CD14-positive monocyte (primary cell): Measurements from ENCODE around the gene MRTFA. TPM values are rescaled to one million over a fixed set of nuclear protein-coding genes. Genes with fewer than 3 reads are reported as not detected.

ENCODE experiments used
- DNase-seq, 3 donors: peaks; one replicate each; pipeline ENCODE4 v3.0.0-alpha.2; 2011 to 2022
- H2AFZ ChIP-seq: 2 replicates; pipeline ENCODE4 v1.6.0; 2012; ENCODE audit warnings: mild to moderate bottlenecking, low read depth, low read length, inconsistent platforms; ENCODE audit not compliant: insufficient read depth, poor library complexity, severe bottlenecking
- H3K27ac ChIP-seq, 2 donors: 1 replicate in 1 of 2; 2 replicates in 1 of 2; pipeline ENCODE4 v1.5.1; 2012 to 2013; ENCODE audit warnings: low read length in 2 of 2, control low read depth in 1 of 2, inconsistent platforms in 1 of 2, low read depth in 1 of 2, mild to moderate bottlenecking in 1 of 2
- H3K27me3 ChIP-seq, 2 donors: one replicate each; pipeline versions ENCODE4 v1.6.0 to v1.6.1; 2011 to 2013; ENCODE audit warnings: low read length in 2 of 2; ENCODE audit not compliant: control insufficient read depth in 2 of 2, insufficient read depth in 2 of 2
- H3K36me3 ChIP-seq, 2 donors: replicated peaks in 1 of 2; 1 replicate in 1 of 2; 2 replicates in 1 of 2; pipeline versions ENCODE4 v1.5.1 to v1.6.1; 2012 to 2013; ENCODE audit warnings: low read length in 2 of 2, control low read depth in 1 of 2, inconsistent platforms in 1 of 2, mild to moderate bottlenecking in 1 of 2; ENCODE audit not compliant: insufficient read depth in 2 of 2, control insufficient read depth in 1 of 2
- H3K4me1 ChIP-seq, 2 donors: 1 replicate in 1 of 2; 2 replicates in 1 of 2; pipeline versions ENCODE4 v1.5.1 to v1.6.1; 2012 to 2013; ENCODE audit warnings: low read length in 2 of 2, control low read depth in 1 of 2, inconsistent platforms in 1 of 2, mild to moderate bottlenecking in 1 of 2, moderate library complexity in 1 of 2; ENCODE audit not compliant: insufficient read depth in 2 of 2, control insufficient read depth in 1 of 2
- H3K4me2 ChIP-seq: replicated peaks from 2 replicates; pipeline ENCODE3; 2012; ENCODE audit warnings: low read length, moderate library complexity, mild to moderate bottlenecking; ENCODE audit not compliant: poor library complexity, severe bottlenecking; ENCODE audit errors: extremely low read depth
- H3K4me3 ChIP-seq, 3 experiments: fragments of 200-600 bp in 1 of 3; sonication (generic) in 1 of 3; replicated peaks in 1 of 3; 1 replicate in 2 of 3; 2 replicates in 1 of 3; pipeline ENCODE4 v1.5.1; 2011 to 2013; ENCODE audit warnings: low read length in 3 of 3, mild to moderate bottlenecking in 3 of 3, control low read depth in 2 of 3, low read depth in 2 of 3, inconsistent platforms in 1 of 3, moderate library complexity in 1 of 3
- H3K79me2 ChIP-seq: 2 replicates; pipeline ENCODE4 v1.6.0; 2012; ENCODE audit warnings: mild to moderate bottlenecking, control low read depth, inconsistent platforms, low read length, moderate library complexity; ENCODE audit not compliant: insufficient read depth
- H3K9ac ChIP-seq: 2 replicates; pipeline ENCODE4 v1.6.0; 2017; ENCODE audit warnings: low read length, mild to moderate bottlenecking; ENCODE audit not compliant: insufficient read depth, poor library complexity, severe bottlenecking
- H3K9me3 ChIP-seq, 2 donors: replicated peaks in 1 of 2; 1 replicate in 1 of 2; 2 replicates in 1 of 2; pipeline versions ENCODE4 v1.5.1 to v1.6.1; 2012 to 2013; ENCODE audit warnings: low read length in 2 of 2, control low read depth in 1 of 2; ENCODE audit not compliant: control insufficient read depth in 1 of 2, insufficient read depth in 1 of 2
- H4K20me1 ChIP-seq: 2 replicates; pipeline ENCODE4 v1.6.0; 2012; ENCODE audit warnings: mild to moderate bottlenecking, low read length, control low read depth, moderate library complexity; ENCODE audit not compliant: insufficient read depth
- H3K27ac Mint-ChIP-seq, 7 donors: one replicate each; pipeline ENCODE4 v1.8.0; 2020; ENCODE audit warnings: mild to moderate bottlenecking in 7 of 7, mixed read lengths in 7 of 7, moderate library complexity in 6 of 7, inconsistent platforms in 2 of 7
- H3K27me3 Mint-ChIP-seq, 3 donors: one replicate each; pipeline ENCODE4 v1.8.0; 2021 to 2022; ENCODE audit warnings: low read depth in 3 of 3, mild to moderate bottlenecking in 3 of 3, mixed read lengths in 3 of 3, moderate library complexity in 3 of 3, inconsistent platforms in 1 of 3
- H3K36me3 Mint-ChIP-seq, 2 donors: one replicate each; pipeline ENCODE4 v1.8.0; 2020; ENCODE audit warnings: mixed read lengths in 2 of 2, inconsistent platforms in 1 of 2, mild to moderate bottlenecking in 1 of 2
- H3K4me1 Mint-ChIP-seq: one replicate; pipeline ENCODE4 v1.8.0; 2020; ENCODE audit warnings: mild to moderate bottlenecking, mixed read lengths
- H3K4me3 Mint-ChIP-seq, 2 donors: one replicate each; pipeline ENCODE4 v1.8.0; 2020; ENCODE audit warnings: mild to moderate bottlenecking in 2 of 2, mixed read lengths in 2 of 2, moderate library complexity in 1 of 2
- H3K9me3 Mint-ChIP-seq, 7 donors: one replicate each; pipeline ENCODE4 v1.8.0; 2020 to 2022; ENCODE audit warnings: mixed read lengths in 7 of 7, mild to moderate bottlenecking in 6 of 7, moderate library complexity in 6 of 7, inconsistent platforms in 2 of 7
- CTCF ChIP-seq: fragments of 200-600 bp; IDR thresholded peaks from one replicate; pipeline ENCODE4 v1.8.0; 2022; ENCODE audit warnings: antibody characterized with exemption, mild to moderate bottlenecking
- WGBS: methylation state at CpG from one replicate; pipeline ENCODE4 v1.1.5; 2013; ENCODE audit warnings: missing lambda C conversion rate; ENCODE audit not compliant: insufficient coverage; 5-methylcytosine and 5-hydroxymethylcytosine counted together
- intact Hi-C, 2 donors: fragments of 100-400 bp; cut with micrococcal nuclease; formaldehyde crosslinking; loops; one replicate each; pipeline versions ENCODE4 v1.15.0 to v1.15.1; 2023
- polyA plus RNA-seq, 3 donors: library from polyadenylated mRNA; depleted of rRNA in 1 of 3; unstranded in 2 of 3; stranded (reverse) in 1 of 3; fragments of 300-500 nt in 2 of 3; fragments of >200 nt in 1 of 3; fragmentation: Illumina TruSeq in 2 of 3; gene quantifications; 1 replicate in 2 of 3; 2 replicates in 1 of 3; pipeline ENCODE4 v1.2.3, GENCODE V29; 2012 to 2021

MRTFA gene
- polyA plus RNA-seq, 3 donors: 14.1 to 33.8 (median 18.9) TPM

GRCh38 chr22:40670058-40670457 lies 33.5 kb upstream of the MRTFA start:
- intact Hi-C loops: no loop called here
- Mint-ChIP-seq H3K27me3 (peaks cover 0 to 2% (median 0%) of the 10 kb centered on the region in 3 donors), H3K4me3 (no peak overlapping the region), H3K9me3 (peaks cover 0 to 9% (median 4%) of the 10 kb centered on the region in 7 donors), H3K27ac (no peak overlapping the region), H3K36me3 (no peaks in the 10 kb centered on the region), H3K4me1 (peaks cover 3% of the 10 kb centered on the region)
- H3K4me3 ChIP-seq: no peak overlapping the region
- WGBS: 80% methylated on average over 1 of the region's 2 CpGs
- no peak overlapping the region for H2AFZ ChIP-seq
- H3K9me3 ChIP-seq: no peaks in the 10 kb centered on the region
- H3K4me2 ChIP-seq: no peak overlapping the region
- H3K36me3 ChIP-seq: no peaks in the 10 kb centered on the region
- H3K79me2 ChIP-seq: no peaks in the 10 kb centered on the region
- no peak overlapping the region for H3K27ac ChIP-seq
- H4K20me1 ChIP-seq: no peaks in the 10 kb centered on the region
- DNase-seq: no peak
- no peaks in the 10 kb centered on the region for H3K4me1 ChIP-seq
- H3K9ac ChIP-seq: no peak overlapping the region
- H3K27me3 ChIP-seq: no peaks in the 10 kb centered on the region
- TF ChIP-seq CTCF: no peak

GRCh38 chr22:40668611-40669411 lies 32.3 kb upstream of the MRTFA start:
- Mint-ChIP-seq H3K27me3 (peaks cover 0 to 3% (median 2%) of the 10 kb centered on the region in 3 donors), H3K9me3 (peaks cover 0 to 9% (median 4%) of the 10 kb centered on the region in 7 donors), H3K4me3 (no peak overlapping the region), H3K36me3 (no peaks in the 10 kb centered on the region), H3K4me1 (peaks cover 3% of the 10 kb centered on the region), H3K27ac (no peak overlapping the region)
- H3K4me3 ChIP-seq: no peak overlapping the region
- no peak overlapping the region for H3K9ac ChIP-seq
- intact Hi-C loops: no loop called here
- H3K4me1 ChIP-seq: no peaks in the 10 kb centered on the region
- H3K27ac ChIP-seq: no peak overlapping the region
- H3K27me3 ChIP-seq: no peaks in the 10 kb centered on the region
- no peak overlapping the region for H2AFZ ChIP-seq
- H3K79me2 ChIP-seq: no peaks in the 10 kb centered on the region
- 91% methylated on average over 4 of the region's 11 CpGs for WGBS
- no peak overlapping the region for H3K4me2 ChIP-seq
- TF ChIP-seq CTCF: no peak
- H3K36me3 ChIP-seq: no peaks in the 10 kb centered on the region
- no peak for DNase-seq
- H4K20me1 ChIP-seq: no peaks in the 10 kb centered on the region
- no peaks in the 10 kb centered on the region for H3K9me3 ChIP-seq
